Measurements from ENCODE around the gene TMEM59L. TPM values are rescaled to one million over a fixed set of nuclear protein-coding genes. Genes with fewer than 3 reads are reported as not detected.
A peak's percentile ranks its signal among the peaks of the same experiment; 100 is the strongest.

Gene TMEM59L
- total and polyA plus RNA-seq, 2 of the 4 experiments (the other 2 are of a cell fraction): under 0.01 to 5.9 TPM

DNA sequence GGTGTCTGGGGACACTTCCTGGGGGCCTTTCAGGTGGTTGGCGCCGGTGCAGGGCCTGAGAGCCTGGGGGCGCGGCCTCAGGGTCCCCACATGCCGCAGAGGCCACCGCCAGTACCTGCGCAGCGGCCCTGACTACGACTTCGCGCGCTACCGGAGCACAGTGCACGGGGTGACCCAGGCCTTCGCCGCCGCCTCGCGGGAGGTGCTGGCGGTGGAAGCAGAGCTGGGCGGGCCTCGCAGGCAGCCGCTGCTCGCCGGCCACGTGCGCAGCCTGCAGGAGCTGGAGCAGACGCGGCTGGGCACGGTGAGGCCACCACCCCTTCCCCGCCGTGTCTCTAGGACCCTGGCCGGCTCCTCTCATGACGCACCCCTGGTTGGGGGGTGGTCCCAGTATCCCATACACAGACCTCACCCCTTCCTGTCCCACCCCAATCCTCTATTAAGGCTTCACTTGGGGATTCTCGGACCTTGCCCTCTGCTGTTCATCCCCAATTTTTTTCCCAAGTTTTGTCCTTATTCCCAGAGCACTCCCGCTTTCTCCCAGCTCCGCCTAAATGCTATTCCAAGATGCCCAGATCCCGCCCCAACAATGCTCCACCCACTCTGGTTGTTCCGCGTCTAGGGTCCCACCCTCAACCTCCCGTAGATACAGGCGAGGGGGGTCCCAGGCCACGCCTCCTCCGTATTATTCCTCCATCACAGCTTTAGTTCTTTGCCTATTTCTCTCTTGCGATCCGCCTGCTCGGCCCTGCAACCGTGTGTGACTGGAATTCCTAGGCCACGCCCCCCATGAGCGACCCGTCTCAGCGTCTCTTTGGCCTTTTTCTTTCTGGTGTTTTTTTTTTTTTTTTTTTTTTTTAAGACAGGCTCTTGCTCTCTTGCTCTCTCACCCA is 23.0 kb upstream of the TMEM59L start:
- H4K91ac ChIP-seq (ENCODE audit: insufficient read depth, low read depth, low read length): peak overlapping the region; percentile 85
- ChIA-PET POLR2A (ENCODE audit: unreplicated experiment) (no interaction called here), CTCF (interaction anchor here (0.7 to 1.1 kb wide), 3 partner anchors 13 to 257 kb away, joined by 3 to 4 read pairs (median 3); no protein-coding TSS in a partner anchor)
- TF ChIP-seq, protein P1, sequence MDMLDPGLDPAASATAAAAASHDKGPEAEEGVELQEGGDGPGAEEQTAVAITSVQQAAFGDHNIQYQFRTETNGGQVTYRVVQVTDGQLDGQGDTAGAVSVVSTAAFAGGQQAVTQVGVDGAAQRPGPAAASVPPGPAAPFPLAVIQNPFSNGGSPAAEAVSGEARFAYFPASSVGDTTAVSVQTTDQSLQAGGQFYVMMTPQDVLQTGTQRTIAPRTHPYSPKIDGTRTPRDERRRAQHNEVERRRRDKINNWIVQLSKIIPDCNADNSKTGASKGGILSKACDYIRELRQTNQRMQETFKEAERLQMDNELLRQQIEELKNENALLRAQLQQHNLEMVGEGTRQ (IDR thresholded peaks at IDR 0.05; ENCODE audit: low read depth, low read length): peak; percentile 68
- peak; percentile 96 for TF ChIP-seq MXI1 (IDR thresholded peaks at IDR 0.05; ENCODE audit: borderline replicate concordance, low read depth, low read length)
- 0 out of 2 replicates have a peak, but pooled peaks have one; percentile 18 for TF ChIP-seq RAD21 (IDR thresholded peaks at IDR 0.05; ENCODE audit: low read length)
- TF ChIP-seq POLR2A (IDR thresholded peaks at IDR 0.05; ENCODE audit: low read depth, low read length): no peak
- 0 out of 2 replicates have a peak, but pooled peaks have one; percentile 19 for TF ChIP-seq BHLHE40 (IDR thresholded peaks at IDR 0.05; ENCODE audit: low read depth, low read length)
- no peak for TF ChIP-seq FOS (IDR thresholded peaks at IDR 0.05; ENCODE audit: low read depth, low read length)
- TF ChIP-seq, protein P2, sequence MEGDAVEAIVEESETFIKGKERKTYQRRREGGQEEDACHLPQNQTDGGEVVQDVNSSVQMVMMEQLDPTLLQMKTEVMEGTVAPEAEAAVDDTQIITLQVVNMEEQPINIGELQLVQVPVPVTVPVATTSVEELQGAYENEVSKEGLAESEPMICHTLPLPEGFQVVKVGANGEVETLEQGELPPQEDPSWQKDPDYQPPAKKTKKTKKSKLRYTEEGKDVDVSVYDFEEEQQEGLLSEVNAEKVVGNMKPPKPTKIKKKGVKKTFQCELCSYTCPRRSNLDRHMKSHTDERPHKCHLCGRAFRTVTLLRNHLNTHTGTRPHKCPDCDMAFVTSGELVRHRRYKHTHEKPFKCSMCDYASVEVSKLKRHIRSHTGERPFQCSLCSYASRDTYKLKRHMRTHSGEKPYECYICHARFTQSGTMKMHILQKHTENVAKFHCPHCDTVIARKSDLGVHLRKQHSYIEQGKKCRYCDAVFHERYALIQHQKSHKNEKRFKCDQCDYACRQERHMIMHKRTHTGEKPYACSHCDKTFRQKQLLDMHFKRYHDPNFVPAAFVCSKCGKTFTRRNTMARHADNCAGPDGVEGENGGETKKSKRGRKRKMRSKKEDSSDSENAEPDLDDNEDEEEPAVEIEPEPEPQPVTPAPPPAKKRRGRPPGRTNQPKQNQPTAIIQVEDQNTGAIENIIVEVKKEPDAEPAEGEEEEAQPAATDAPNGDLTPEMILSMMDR (conservative IDR thresholded peaks at IDR 0.05; ENCODE audit: low read depth, low read length): 0 out of 2 replicates have a peak, but pooled peaks have one; percentile 19
- H3K9ac ChIP-seq (ENCODE audit: low read depth, low read length): peak overlapping the region; percentile 48
- in situ Hi-C loops (cut with MboI; ENCODE audit: low sequenced_read_pairs): no loop called here
- H2AK9ac ChIP-seq (replicated peaks; ENCODE audit: low read depth, low read length, poor library complexity): peak overlapping the region; percentile 98
- no peak overlapping the region for H3K18ac ChIP-seq (ENCODE audit: low read depth, low read length)
- H2AK5ac ChIP-seq (ENCODE audit: low read depth, low read length): peak overlapping the region; percentile 64
- ATAC-seq (ENCODE audit: low read depth) (peak; percentile 51), DNase-seq (peak; percentile 55)
- peaks cover 6 to 20% of the 10 kb centered on the region in 2 experiments; a peak in 3 of 4 replicates for H3K79me1 ChIP-seq (ENCODE audit: low read depth in 1 of 2, low read length in 2 of 2)
- peaks cover 6% of the 10 kb centered on the region for H3K4me1 ChIP-seq (ENCODE audit: control insufficient read depth, insufficient read depth, low read length)
- dilution Hi-C loops (cut with HindIII; ENCODE audit: low sequenced_read_pairs, unreplicated experiment): no loop called here
- H3K4ac ChIP-seq (ENCODE audit: low read depth, low read length): peak overlapping the region; percentile 77
- H3K27ac ChIP-seq (ENCODE audit: insufficient read depth, low read length): peak overlapping the region; percentile 36
- peaks cover 4% of the 10 kb centered on the region; the same call in 1 of the 2 replicates for H3K9me1 ChIP-seq (ENCODE audit: insufficient read depth, low read length)
- peak overlapping the region; percentile 74; the same call in 1 of the 2 replicates for H3K23ac ChIP-seq (ENCODE audit: low read depth, low read length)
- H3K36me3 ChIP-seq (ENCODE audit: control insufficient read depth, insufficient read depth, low read length): peaks cover 4% of the 10 kb centered on the region
- H3K27me3 ChIP-seq (ENCODE audit: control insufficient read depth, insufficient read depth, low read length): no peaks in the 10 kb centered on the region
- H4K5ac ChIP-seq (ENCODE audit: low read depth, low read length): no peak overlapping the region
- 0 out of 2 replicates have a peak overlapping the region, but pooled peaks have one; percentile 62 for H3K14ac ChIP-seq (replicated peaks; ENCODE audit: low read depth, low read length)
- peak overlapping the region; percentile 56 for H3K4me3 ChIP-seq (ENCODE audit: insufficient read depth, low read depth, low read length)
- H2BK5ac ChIP-seq (ENCODE audit: low read depth, low read length, poor library complexity, severe bottlenecking): peak overlapping the region; percentile 40
- H3K56ac ChIP-seq (ENCODE audit: extremely low read depth, insufficient read depth, low read length): no peak overlapping the region
- peak overlapping the region; percentile 93 for H3K4me2 ChIP-seq (ENCODE audit: low read depth, low read length)
- H4K20me1 ChIP-seq (ENCODE audit: insufficient read depth, low read length): peaks cover 7% of the 10 kb centered on the region
- BruUV-seq (replicated peaks): no TSS peak
- intact Hi-C loops (cut with micrococcal nuclease): loop anchor here (1.0 to 5.0 kb wide), 4 partner anchors 138 to 328 kb away; partner anchors contain the start of genes COPE, DDX49 and UPF1
- no peak overlapping the region for H2BK120ac ChIP-seq (ENCODE audit: low read depth, low read length)
- WGBS, 2 experiments (ENCODE audit: extremely low coverage in 2 of 2, insufficient read length in 1 of 2): 0% methylated on average over 11 of the region's 52 CpGs; no CpG with 5 or more reads in 1 of the 2 experiments
- H2BK20ac ChIP-seq (ENCODE audit: low read depth, low read length): no peak overlapping the region
- peak overlapping the region; percentile 46 to 67; a peak in 2 of 4 replicates for H4K8ac ChIP-seq (ENCODE audit: low read depth in 2 of 2, low read length in 2 of 2)
- no peaks in the 10 kb centered on the region for H3K9me3 ChIP-seq (ENCODE audit: control insufficient read depth, insufficient read depth, low read length)
- no peak overlapping the region for H2BK15ac ChIP-seq (ENCODE audit: low read depth, low read length)
- H2AFZ ChIP-seq (replicated peaks; ENCODE audit: low read length, poor library complexity): peak overlapping the region; percentile 100

All from IMR-90 (cell line).